MM.1S (cell line): ENCODE data around the gene ACOX3.

ENCODE experiments used
- DNase-seq: peaks from one replicate; pipeline ENCODE4 v3.0.0-alpha.2; 2015
- H2AFZ ChIP-seq: fragments of 300-600 bp; sonication (generic); 2 replicates; pipeline ENCODE4 v1.6.0; 2016; ENCODE audit warnings: antibody characterized with exemption, low read length
- H3F3A ChIP-seq: fragments of 300-600 bp; sonication (generic); 2 replicates; pipeline ENCODE4 v1.6.1; 2016; ENCODE audit warnings: mild to moderate bottlenecking, antibody characterized with exemption, low read length, moderate library complexity, mixed read lengths; ENCODE audit not compliant: insufficient read depth
- H3K27ac ChIP-seq: fragments of 300-600 bp; sonication (generic); 2 replicates; pipeline ENCODE4 v1.5.1; 2016; ENCODE audit warnings: mild to moderate bottlenecking, low read length
- H3K27me3 ChIP-seq: fragments of 300-600 bp; sonication (generic); replicated peaks from 2 replicates; pipeline ENCODE4 v1.6.0; 2016; ENCODE audit warnings: low read length; ENCODE audit not compliant: insufficient read depth
- H3K36me3 ChIP-seq: fragments of 300-600 bp; sonication (generic); replicated peaks from 2 replicates; pipeline ENCODE4 v1.6.1; 2016; ENCODE audit warnings: mild to moderate bottlenecking, low read length, mixed read lengths; ENCODE audit not compliant: insufficient read depth
- H3K4me1 ChIP-seq: fragments of 300-600 bp; sonication (generic); 2 replicates; pipeline ENCODE4 v1.6.1; 2016; ENCODE audit warnings: low read length, mixed read lengths
- H3K4me2 ChIP-seq: fragments of 300-600 bp; sonication (generic); 2 replicates; pipeline ENCODE4 v1.6.0; 2016; ENCODE audit warnings: low read depth, low read length
- H3K4me3 ChIP-seq: fragments of 300-600 bp; sonication (generic); 2 replicates; pipeline ENCODE4 v1.5.1; 2016; ENCODE audit warnings: low read length, mixed read lengths
- H3K79me2 ChIP-seq: fragments of 300-600 bp; sonication (generic); 2 replicates; pipeline ENCODE4 v1.6.1; 2016; ENCODE audit warnings: mixed run types, low read length, mixed read lengths
- H3K9ac ChIP-seq: fragments of 300-600 bp; sonication (generic); 2 replicates; pipeline ENCODE4 v1.6.1; 2016; ENCODE audit warnings: low read length, mixed read lengths
- H3K9me2 ChIP-seq: fragments of 300-600 bp; sonication (generic); replicated peaks from 2 replicates; pipeline ENCODE4 v1.6.1; 2016; ENCODE audit warnings: mild to moderate bottlenecking, low read length, mixed read lengths; ENCODE audit not compliant: insufficient read depth
- H3K9me3 ChIP-seq: fragments of 300-600 bp; sonication (generic); replicated peaks from 2 replicates; pipeline ENCODE4 v1.6.1; 2016; ENCODE audit warnings: mild to moderate bottlenecking, low read length, mixed read lengths; ENCODE audit not compliant: insufficient read depth
- H4K20me1 ChIP-seq: fragments of 300-600 bp; sonication (generic); 2 replicates; pipeline ENCODE4 v1.6.1; 2016; ENCODE audit warnings: mild to moderate bottlenecking, low read length, moderate library complexity, mixed read lengths; ENCODE audit not compliant: insufficient read depth
- EZH2 ChIP-seq: fragments of 300-600 bp; sonication (generic); optimal IDR thresholded peaks from 2 replicates; pipeline ENCODE3; 2017; ENCODE audit warnings: low read depth, mild to moderate bottlenecking, antibody characterized with exemption, low read length, mixed read lengths
- EZH2phosphoT487 ChIP-seq: fragments of 300-600 bp; sonication (generic); IDR thresholded peaks from 2 replicates; pipeline ENCODE4 v1.6.1; 2018; ENCODE audit warnings: antibody characterized with exemption, low read length
- TF ChIP-seq, protein P1 (sequence below): fragments of 300-600 bp; sonication (generic); IDR thresholded peaks from 2 replicates; pipeline ENCODE4 v1.5.1; 2016; ENCODE audit warnings: antibody characterized with exemption, low read length, mixed read lengths

ACOX3 gene

GRCh38 chr4:8398347-8398746 lies 42.2 kb downstream of the ACOX3 start:
- Histone ChIP-seq H3K9ac (no peak overlapping the region), H3K4me2 (no peak overlapping the region)

GRCh38 chr4:8396762-8397406 lies 43.6 kb downstream of the ACOX3 start:
- Histone ChIP-seq H3K9me2 (no peaks in the 10 kb centered on the region), H3K27me3 (no peaks in the 10 kb centered on the region), H3K9ac (no peak overlapping the region), H3K36me3 (no peaks in the 10 kb centered on the region), H3K9me3 (no peaks in the 10 kb centered on the region), H3K4me2 (no peak overlapping the region), H3K79me2 (no peaks in the 10 kb centered on the region), H3K27ac (no peak overlapping the region), H3K4me3 (no peak overlapping the region), H3K4me1 (no peaks in the 10 kb centered on the region), H3F3A (no peaks in the 10 kb centered on the region), H2AFZ (no peak overlapping the region), H4K20me1 (no peaks in the 10 kb centered on the region)
- DNase-seq: no peak
- no peak for TF ChIP-seq EZH2
- no peak for TF ChIP-seq EZH2phosphoT487
- TF ChIP-seq, protein P1, sequence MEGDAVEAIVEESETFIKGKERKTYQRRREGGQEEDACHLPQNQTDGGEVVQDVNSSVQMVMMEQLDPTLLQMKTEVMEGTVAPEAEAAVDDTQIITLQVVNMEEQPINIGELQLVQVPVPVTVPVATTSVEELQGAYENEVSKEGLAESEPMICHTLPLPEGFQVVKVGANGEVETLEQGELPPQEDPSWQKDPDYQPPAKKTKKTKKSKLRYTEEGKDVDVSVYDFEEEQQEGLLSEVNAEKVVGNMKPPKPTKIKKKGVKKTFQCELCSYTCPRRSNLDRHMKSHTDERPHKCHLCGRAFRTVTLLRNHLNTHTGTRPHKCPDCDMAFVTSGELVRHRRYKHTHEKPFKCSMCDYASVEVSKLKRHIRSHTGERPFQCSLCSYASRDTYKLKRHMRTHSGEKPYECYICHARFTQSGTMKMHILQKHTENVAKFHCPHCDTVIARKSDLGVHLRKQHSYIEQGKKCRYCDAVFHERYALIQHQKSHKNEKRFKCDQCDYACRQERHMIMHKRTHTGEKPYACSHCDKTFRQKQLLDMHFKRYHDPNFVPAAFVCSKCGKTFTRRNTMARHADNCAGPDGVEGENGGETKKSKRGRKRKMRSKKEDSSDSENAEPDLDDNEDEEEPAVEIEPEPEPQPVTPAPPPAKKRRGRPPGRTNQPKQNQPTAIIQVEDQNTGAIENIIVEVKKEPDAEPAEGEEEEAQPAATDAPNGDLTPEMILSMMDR: no peak

More at GRCh38 chr4:8398347-8398746, 42.2 kb downstream of the ACOX3 start:
- no peak for DNase-seq
- H4K20me1 ChIP-seq: no peaks in the 10 kb centered on the region
- H3K9me3 ChIP-seq: no peaks in the 10 kb centered on the region
- H3K36me3 ChIP-seq: no peaks in the 10 kb centered on the region
- no peak overlapping the region for H2AFZ ChIP-seq
- H3K27ac ChIP-seq: no peak overlapping the region
- H3K4me1 ChIP-seq: no peaks in the 10 kb centered on the region
- no peaks in the 10 kb centered on the region for H3K27me3 ChIP-seq
- no peaks in the 10 kb centered on the region for H3K79me2 ChIP-seq
- TF ChIP-seq, protein P1: no peak
- TF ChIP-seq EZH2: no peak
- TF ChIP-seq EZH2phosphoT487: no peak
- H3F3A ChIP-seq: no peaks in the 10 kb centered on the region
- no peak overlapping the region for H3K4me3 ChIP-seq
- H3K9me2 ChIP-seq: no peaks in the 10 kb centered on the region

DNA sequence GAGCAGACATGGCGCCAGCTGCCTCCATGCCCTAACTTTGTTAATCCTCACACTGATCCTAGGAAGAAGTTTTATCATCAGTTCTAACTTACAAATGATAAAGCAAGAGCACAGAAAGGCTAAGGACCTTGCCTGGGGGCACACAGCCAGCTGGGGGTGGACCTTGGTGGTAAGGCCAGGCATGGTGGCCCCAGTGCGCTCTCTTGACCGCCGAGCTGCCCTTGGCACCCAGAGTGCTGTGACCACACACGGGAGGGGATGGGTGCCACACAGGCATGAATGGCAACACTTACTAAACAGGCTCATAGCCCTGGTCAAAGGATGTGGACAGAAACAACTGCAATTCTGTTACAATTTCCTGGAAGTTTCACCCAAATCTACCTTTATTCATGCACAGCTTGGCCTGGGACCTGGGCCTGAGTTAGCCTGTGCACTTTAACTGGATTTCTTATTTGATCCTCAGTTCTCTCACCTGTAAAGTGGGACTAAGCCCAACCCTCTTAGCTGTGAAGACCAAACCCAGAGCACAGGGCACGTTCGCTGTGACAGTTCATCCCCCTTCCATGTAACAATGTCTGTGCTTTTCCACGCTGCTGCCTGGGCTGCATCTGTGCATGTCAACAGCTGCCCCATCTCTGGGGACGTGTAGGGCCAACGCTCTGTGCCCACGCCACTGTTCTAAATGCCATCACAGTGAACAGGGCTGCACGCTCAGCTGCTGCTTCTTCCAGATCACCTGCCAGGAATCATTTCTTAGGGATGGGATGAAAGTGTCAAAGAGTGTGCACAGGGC lies 44.8 kb downstream of the ACOX3 start:
- H3K79me2 ChIP-seq: no peaks in the 10 kb centered on the region
- H3K4me2 ChIP-seq: no peak overlapping the region
- no peak for DNase-seq
- no peaks in the 10 kb centered on the region for H3K9me2 ChIP-seq
- H4K20me1 ChIP-seq: no peaks in the 10 kb centered on the region
- TF ChIP-seq EZH2: no peak
- no peak for TF ChIP-seq EZH2phosphoT487
- TF ChIP-seq, protein P1: no peak
- H3K27ac ChIP-seq: no peak overlapping the region
- H3F3A ChIP-seq: no peaks in the 10 kb centered on the region
- no peak overlapping the region for H2AFZ ChIP-seq
- H3K9me3 ChIP-seq: no peaks in the 10 kb centered on the region
- no peak overlapping the region for H3K4me3 ChIP-seq
- no peak overlapping the region for H3K9ac ChIP-seq
- H3K4me1 ChIP-seq: no peaks in the 10 kb centered on the region
- H3K36me3 ChIP-seq: no peaks in the 10 kb centered on the region
- H3K27me3 ChIP-seq: no peaks in the 10 kb centered on the region
